ENCODE data around the gene PLXDC2.

The PLXDC2 gene

GRCh38 chr10:19815731-19816410 lies 361 bp upstream of the PLXDC2 start:
- no peak for DNase-seq (ENCODE audit: low read depth in 2 of 2)

GRCh38 chr10:19817231-19817933 lies 1.1 kb downstream of the PLXDC2 start:
- no peak for DNase-seq (ENCODE audit: low read depth in 2 of 2)

GRCh38 chr10:19818876-19819275 lies 2.6 kb downstream of the PLXDC2 start:
- no peak for DNase-seq (ENCODE audit: low read depth in 2 of 2)

GRCh38 chr10:19819419-19820033 lies 3.3 kb downstream of the PLXDC2 start:
- DNase-seq (ENCODE audit: low read depth in 2 of 2), result no peak

GRCh38 chr10:19824381-19825342 lies 8.4 kb downstream of the PLXDC2 start:
- no peak for DNase-seq (ENCODE audit: low read depth in 2 of 2)

- no peak for DNase-seq (ENCODE audit: low read depth in 2 of 2)
Observed at GRCh38 chr10:19825700-19826099, 9.5 kb downstream of the PLXDC2 start.

- no peak for DNase-seq (ENCODE audit: low read depth in 2 of 2)
Observed at GRCh38 chr10:19826712-19827111, 10.5 kb downstream of the PLXDC2 start.

GRCh38 chr10:19828278-19829049 lies 12.2 kb downstream of the PLXDC2 start:
- DNase-seq (ENCODE audit: low read depth in 2 of 2), result no peak

- no peak for DNase-seq (ENCODE audit: low read depth in 2 of 2)
Observed at GRCh38 chr10:19832699-19833098, 16.5 kb downstream of the PLXDC2 start.

GRCh38 chr10:19833170-19833824 lies 17.1 kb downstream of the PLXDC2 start:
- no peak for DNase-seq (ENCODE audit: low read depth in 2 of 2)

GRCh38 chr10:19835952-19836351 lies 19.7 kb downstream of the PLXDC2 start:
- DNase-seq (ENCODE audit: low read depth in 2 of 2), result no peak

- DNase-seq (ENCODE audit: low read depth in 2 of 2), result no peak
Observed at GRCh38 chr10:19839090-19839489, 22.9 kb downstream of the PLXDC2 start.

GRCh38 chr10:19839552-19839951 lies 23.3 kb downstream of the PLXDC2 start:
- no peak for DNase-seq (ENCODE audit: low read depth in 2 of 2)

GRCh38 chr10:19840776-19841175 lies 24.5 kb downstream of the PLXDC2 start:
- DNase-seq (ENCODE audit: low read depth in 2 of 2), result no peak

GRCh38 chr10:19843487-19843886 lies 27.3 kb downstream of the PLXDC2 start:
- no peak for DNase-seq (ENCODE audit: low read depth in 2 of 2)

GRCh38 chr10:19845503-19846368 lies 29.5 kb downstream of the PLXDC2 start:
- no peak for DNase-seq (ENCODE audit: low read depth in 2 of 2)

GRCh38 chr10:19847321-19847720 lies 31.1 kb downstream of the PLXDC2 start:
- DNase-seq (ENCODE audit: low read depth in 2 of 2), result no peak

GRCh38 chr10:19848226-19848985 lies 32.2 kb downstream of the PLXDC2 start:
- no peak for DNase-seq (ENCODE audit: low read depth in 2 of 2)

GRCh38 chr10:19853831-19854230 lies 37.6 kb downstream of the PLXDC2 start:
- DNase-seq (ENCODE audit: low read depth in 2 of 2), result no peak

Measured in stimulated activated CD8-positive, alpha-beta memory T cell treated with anti-CD3 and anti-CD28 coated beads, Interleukin-2, amount 100 ng/mL, for 48 hours (primary cell).